GM12872 (cell line): ENCODE results near the gene MYO18B.

Experiments used
- CTCF ChIP-seq: IDR thresholded peaks from 3 replicates; pipeline ENCODE4 v1.5.1; 2011; ENCODE audit warnings: low read depth, mild to moderate bottlenecking, low read length, moderate library complexity; ENCODE audit not compliant: insufficient read depth

Gene MYO18B

GRCh38 chr22:25704701-25705100, 37.3 kb upstream of the MYO18B start:
- TF ChIP-seq CTCF: no peak

GRCh38 chr22:25706197-25706596, 35.8 kb upstream of the MYO18B start:
- TF ChIP-seq CTCF: no peak

- no peak for TF ChIP-seq CTCF
Observed at GRCh38 chr22:25709758-25710157, 32.2 kb upstream of the MYO18B start.

- TF ChIP-seq CTCF: no peak
Observed at GRCh38 chr22:25710501-25710900, 31.5 kb upstream of the MYO18B start.

GRCh38 chr22:25711491-25711890, 30.5 kb upstream of the MYO18B start:
- TF ChIP-seq CTCF: no peak

- TF ChIP-seq CTCF: no peak
Observed at GRCh38 chr22:25712661-25713400, 29.2 kb upstream of the MYO18B start.

GRCh38 chr22:25714070-25714469, 27.9 kb upstream of the MYO18B start:
- no peak for TF ChIP-seq CTCF

GRCh38 chr22:25714739-25715138, 27.2 kb upstream of the MYO18B start:
- no peak for TF ChIP-seq CTCF
